ENCODE measurements around the gene GORASP1.

The GORASP1 gene

DNA sequence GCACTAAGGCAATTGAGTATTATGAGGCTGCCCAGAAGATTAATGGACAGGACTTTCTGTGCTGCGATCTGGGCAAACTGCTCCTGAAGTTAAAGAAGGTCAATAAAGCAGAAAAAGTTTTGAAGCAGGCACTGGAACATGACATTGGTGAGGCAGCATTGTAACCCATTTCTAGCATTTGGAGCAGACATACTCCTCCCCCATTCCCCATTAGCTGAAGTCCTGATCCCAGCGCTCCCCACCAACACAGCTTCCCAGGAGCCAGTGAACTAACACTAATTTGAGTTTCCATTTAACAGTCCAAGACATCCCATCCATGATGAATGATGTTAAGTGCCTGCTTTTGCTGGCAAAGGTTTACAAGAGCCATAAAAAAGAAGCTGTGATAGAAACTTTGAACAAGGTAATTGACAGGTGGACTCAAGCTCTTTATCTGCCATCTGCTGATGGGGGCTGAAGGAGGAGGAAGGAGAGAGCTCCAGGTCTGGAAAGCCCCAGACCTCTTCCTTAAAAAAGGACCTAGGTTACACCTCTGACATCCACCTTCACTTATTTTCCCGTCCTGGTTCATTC, 23.4 kb upstream of the GORASP1 start:
- FAIRE-seq: peak; percentile 33
- TF ChIP-seq POLR2A (IDR thresholded peaks at IDR 0.05; ENCODE audit: low read depth, low read length): no peak
- DNase-seq (ENCODE audit: insufficient read length): no peak

GRCh38 chr3:39130026-39130425, 22.6 kb upstream of the GORASP1 start:
- no peak for TF ChIP-seq POLR2AphosphoS5 (IDR thresholded peaks at IDR 0.05; ENCODE audit: low read depth, low read length)
- no peak for TF ChIP-seq TAF1 (IDR thresholded peaks at IDR 0.05; ENCODE audit: borderline replicate concordance, low read depth, low read length)
- TF ChIP-seq POLR2A (IDR thresholded peaks at IDR 0.05; ENCODE audit: low read depth, low read length): no peak
- no peak for FAIRE-seq
- no peak for DNase-seq (ENCODE audit: insufficient read length)

GRCh38 chr3:39128951-39129350, 21.5 kb upstream of the GORASP1 start:
- FAIRE-seq (no peak), DNase-seq (ENCODE audit: insufficient read length) (no peak)
- no peak for TF ChIP-seq POLR2A (IDR thresholded peaks at IDR 0.05; ENCODE audit: low read depth, low read length)

- FAIRE-seq (no peak), DNase-seq (ENCODE audit: insufficient read length) (no peak)
- TF ChIP-seq TAF1 (IDR thresholded peaks at IDR 0.05; ENCODE audit: borderline replicate concordance, low read depth, low read length) (no peak), POLR2A (IDR thresholded peaks at IDR 0.05; ENCODE audit: low read depth, low read length) (no peak), POLR2AphosphoS5 (IDR thresholded peaks at IDR 0.05; ENCODE audit: low read depth, low read length) (no peak)
These were observed 20.5 kb upstream of the GORASP1 start for GRCh38 chr3:39127908-39128304.

- FAIRE-seq (no peak), DNase-seq (ENCODE audit: insufficient read length) (no peak)
- TF ChIP-seq TAF1 (IDR thresholded peaks at IDR 0.05; ENCODE audit: borderline replicate concordance, low read depth, low read length): no peak
- no peak for TF ChIP-seq POLR2AphosphoS5 (IDR thresholded peaks at IDR 0.05; ENCODE audit: low read depth, low read length)
- TF ChIP-seq POLR2A (IDR thresholded peaks at IDR 0.05; ENCODE audit: low read depth, low read length): no peak
These were observed 20.0 kb upstream of the GORASP1 start for GRCh38 chr3:39127269-39127907.

GRCh38 chr3:39126532-39127071, 19.2 kb upstream of the GORASP1 start:
- FAIRE-seq (peak; percentile 62), DNase-seq (ENCODE audit: insufficient read length) (no peak)
- TF ChIP-seq POLR2AphosphoS5 (IDR thresholded peaks at IDR 0.05; ENCODE audit: low read depth, low read length): no peak
- TF ChIP-seq TAF1 (IDR thresholded peaks at IDR 0.05; ENCODE audit: borderline replicate concordance, low read depth, low read length): no peak
- no peak for TF ChIP-seq POLR2A (IDR thresholded peaks at IDR 0.05; ENCODE audit: low read depth, low read length)

- no peak for FAIRE-seq
- no peak for DNase-seq (ENCODE audit: insufficient read length)
- TF ChIP-seq POLR2A (IDR thresholded peaks at IDR 0.05; ENCODE audit: low read depth, low read length) (no peak), TAF1 (IDR thresholded peaks at IDR 0.05; ENCODE audit: borderline replicate concordance, low read depth, low read length) (no peak), POLR2AphosphoS5 (IDR thresholded peaks at IDR 0.05; ENCODE audit: low read depth, low read length) (no peak)
These were observed 18.5 kb upstream of the GORASP1 start for GRCh38 chr3:39125841-39126500.

DNA sequence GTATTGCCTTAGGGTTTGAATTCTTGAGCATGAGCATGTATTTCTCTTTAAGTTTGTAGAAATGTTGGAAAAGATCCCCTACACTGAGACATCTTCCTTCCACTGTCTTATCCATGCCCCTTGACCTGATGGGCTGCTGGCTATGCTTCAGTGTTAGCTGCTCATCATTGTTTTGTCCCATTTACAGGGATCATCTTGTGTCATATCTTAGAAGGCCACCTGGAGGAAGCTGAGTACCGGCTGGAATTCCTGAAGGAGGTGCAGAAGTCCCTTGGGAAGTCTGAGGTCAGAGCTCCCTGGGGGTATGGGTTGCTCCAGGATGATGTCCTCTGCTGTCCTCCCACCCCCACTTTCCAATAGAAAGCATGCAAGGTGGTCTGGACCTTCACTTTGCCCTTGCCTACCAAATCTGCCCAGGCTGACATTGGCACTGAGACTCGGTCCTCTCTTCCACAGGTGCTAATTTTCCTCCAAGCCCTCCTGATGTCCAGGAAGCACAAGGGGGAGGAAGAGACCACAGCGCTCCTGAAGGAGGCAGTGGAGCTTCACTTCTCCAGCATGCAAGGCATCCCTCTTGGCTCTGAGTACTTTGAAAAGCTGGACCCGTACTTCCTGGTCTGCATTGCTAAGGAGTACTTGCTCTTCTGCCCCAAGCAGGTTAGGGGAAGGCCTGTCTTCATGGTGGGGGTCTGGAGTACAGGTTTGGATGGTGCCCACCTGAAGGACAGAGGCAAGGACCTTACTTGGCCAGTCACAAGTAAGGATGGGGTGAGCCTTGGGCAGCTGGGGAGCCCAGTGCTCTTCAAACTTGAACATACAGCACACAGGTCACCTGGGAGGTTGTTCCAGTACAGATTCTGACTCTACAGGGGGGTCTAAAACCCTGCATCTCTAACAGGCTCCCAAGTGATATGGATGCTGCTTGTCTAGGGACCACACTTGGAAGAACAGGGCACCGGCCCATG, 17.7 kb upstream of the GORASP1 start:
- DNase-seq (ENCODE audit: insufficient read length) (no peak), FAIRE-seq (no peak)
- TF ChIP-seq POLR2AphosphoS5 (IDR thresholded peaks at IDR 0.05; ENCODE audit: low read depth, low read length) (no peak), TAF1 (IDR thresholded peaks at IDR 0.05; ENCODE audit: borderline replicate concordance, low read depth, low read length) (no peak), POLR2A (IDR thresholded peaks at IDR 0.05; ENCODE audit: low read depth, low read length) (no peak)

DNA sequence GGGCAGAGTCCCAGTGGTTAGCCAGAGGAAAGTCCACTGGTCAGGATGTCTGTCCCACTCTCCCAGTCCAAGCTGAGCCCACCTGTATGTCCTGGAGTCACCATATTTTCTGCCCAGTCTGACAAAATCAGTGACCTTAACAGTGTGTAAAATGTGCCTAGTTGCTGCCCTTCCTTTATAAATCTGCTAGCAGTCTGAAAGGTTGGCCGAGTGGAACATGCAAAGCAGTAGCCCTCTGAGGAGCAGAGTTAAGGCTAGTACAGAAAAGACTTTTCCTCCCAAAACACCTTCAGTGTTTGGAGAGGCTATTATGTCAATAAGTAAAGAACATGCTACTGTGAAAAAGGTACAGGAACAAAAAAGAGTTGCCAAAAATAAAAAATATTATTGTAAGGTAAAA, 15.4 kb upstream of the GORASP1 start:
- no peak for DNase-seq (ENCODE audit: insufficient read length)
- peak; percentile 93 for FAIRE-seq

GRCh38 chr3:39121621-39122020, 14.2 kb upstream of the GORASP1 start:
- no peak for DNase-seq (ENCODE audit: insufficient read length)
- TF ChIP-seq POLR2AphosphoS5 (IDR thresholded peaks at IDR 0.05; ENCODE audit: low read depth, low read length): no peak
- no peak for TF ChIP-seq POLR2A (IDR thresholded peaks at IDR 0.05; ENCODE audit: low read depth, low read length)
- TF ChIP-seq TAF1 (IDR thresholded peaks at IDR 0.05; ENCODE audit: borderline replicate concordance, low read depth, low read length): no peak
- FAIRE-seq: no peak

More for the DNA sequence above, 15.4 kb upstream of the GORASP1 start:
- TF ChIP-seq POLR2A (IDR thresholded peaks at IDR 0.05; ENCODE audit: low read depth, low read length): no peak
- TF ChIP-seq TAF1 (IDR thresholded peaks at IDR 0.05; ENCODE audit: borderline replicate concordance, low read depth, low read length): no peak
- no peak for TF ChIP-seq POLR2AphosphoS5 (IDR thresholded peaks at IDR 0.05; ENCODE audit: low read depth, low read length)
